ENCODE results near the gene PIGU.

DNA sequence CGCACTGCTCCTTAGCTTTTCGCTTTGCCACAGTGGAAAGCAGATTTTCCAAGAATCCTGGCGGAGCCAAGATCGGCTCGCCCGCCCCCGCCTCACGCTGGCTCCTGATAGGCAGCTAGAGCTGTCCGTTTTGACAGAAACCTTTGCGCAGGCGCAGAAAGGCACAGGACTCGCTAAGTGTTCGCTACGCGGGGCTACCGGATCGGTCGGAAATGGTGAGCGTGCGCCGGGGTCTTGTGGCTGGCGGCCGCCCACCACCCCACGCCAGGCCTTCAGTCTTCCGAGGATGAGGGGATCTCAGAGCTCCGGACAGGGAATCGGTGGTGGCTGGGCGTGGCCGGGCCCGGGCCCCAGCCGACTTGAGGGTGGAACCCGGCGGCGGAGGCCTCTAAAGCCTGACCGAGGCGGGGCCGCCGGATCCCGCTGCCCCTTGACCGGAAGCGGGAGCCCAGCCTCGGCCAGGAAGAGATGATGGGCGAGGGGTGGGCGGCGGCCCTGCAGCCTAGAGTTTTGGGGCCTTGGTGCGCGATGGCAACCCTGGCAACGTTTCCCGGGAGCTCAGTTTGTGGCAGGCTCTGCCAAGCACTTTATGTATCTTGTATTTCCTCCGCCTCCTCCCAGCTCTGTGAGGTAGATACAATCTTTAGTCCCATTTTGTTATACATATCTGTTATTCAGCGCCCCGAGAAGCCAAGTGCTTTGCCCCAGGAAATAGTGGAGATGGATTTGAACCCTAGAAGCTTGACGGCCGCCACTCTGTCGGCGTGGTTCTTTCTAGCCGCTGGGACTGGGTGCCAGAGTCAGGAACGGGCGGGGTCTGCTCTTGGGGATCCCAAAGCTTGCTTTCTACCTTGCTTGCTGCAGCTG is 160.4 kb downstream of the PIGU start, which contains the start of gene DYNLRB1:
- TF ChIP-seq, protein P1, sequence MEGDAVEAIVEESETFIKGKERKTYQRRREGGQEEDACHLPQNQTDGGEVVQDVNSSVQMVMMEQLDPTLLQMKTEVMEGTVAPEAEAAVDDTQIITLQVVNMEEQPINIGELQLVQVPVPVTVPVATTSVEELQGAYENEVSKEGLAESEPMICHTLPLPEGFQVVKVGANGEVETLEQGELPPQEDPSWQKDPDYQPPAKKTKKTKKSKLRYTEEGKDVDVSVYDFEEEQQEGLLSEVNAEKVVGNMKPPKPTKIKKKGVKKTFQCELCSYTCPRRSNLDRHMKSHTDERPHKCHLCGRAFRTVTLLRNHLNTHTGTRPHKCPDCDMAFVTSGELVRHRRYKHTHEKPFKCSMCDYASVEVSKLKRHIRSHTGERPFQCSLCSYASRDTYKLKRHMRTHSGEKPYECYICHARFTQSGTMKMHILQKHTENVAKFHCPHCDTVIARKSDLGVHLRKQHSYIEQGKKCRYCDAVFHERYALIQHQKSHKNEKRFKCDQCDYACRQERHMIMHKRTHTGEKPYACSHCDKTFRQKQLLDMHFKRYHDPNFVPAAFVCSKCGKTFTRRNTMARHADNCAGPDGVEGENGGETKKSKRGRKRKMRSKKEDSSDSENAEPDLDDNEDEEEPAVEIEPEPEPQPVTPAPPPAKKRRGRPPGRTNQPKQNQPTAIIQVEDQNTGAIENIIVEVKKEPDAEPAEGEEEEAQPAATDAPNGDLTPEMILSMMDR (IDR thresholded peaks at IDR 0.05 in 4 of 5, conservative IDR thresholded peaks at IDR 0.05 in 1 of 5) = no peak
- peak; percentile 78 to 85 for TF ChIP-seq POLR2A (IDR thresholded peaks at IDR 0.05)

Measured in gastrocnemius medialis (tissue), 4 donors.